ENCODE data around the gene SLC17A3.

DNA sequence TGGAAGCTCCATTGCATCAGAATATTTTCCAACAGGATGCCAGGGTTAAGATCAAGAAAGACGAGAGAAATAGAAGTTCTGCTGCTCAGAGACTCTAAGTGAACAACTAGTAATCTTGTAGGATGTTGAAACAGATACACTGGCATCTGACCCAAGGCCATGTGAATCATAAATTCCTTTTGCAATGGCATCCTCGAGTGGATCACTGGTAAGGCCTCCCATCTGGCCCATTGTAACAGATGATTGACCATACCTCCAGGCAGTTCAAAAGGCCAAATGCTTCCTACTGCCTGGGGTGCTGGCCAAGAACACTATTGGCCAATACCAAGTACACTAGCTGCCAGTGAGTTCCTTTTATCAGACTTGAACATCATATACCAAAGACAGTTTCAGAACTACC, 9.9 kb upstream of the SLC17A3 start:
- TF ChIP-seq, protein P1, sequence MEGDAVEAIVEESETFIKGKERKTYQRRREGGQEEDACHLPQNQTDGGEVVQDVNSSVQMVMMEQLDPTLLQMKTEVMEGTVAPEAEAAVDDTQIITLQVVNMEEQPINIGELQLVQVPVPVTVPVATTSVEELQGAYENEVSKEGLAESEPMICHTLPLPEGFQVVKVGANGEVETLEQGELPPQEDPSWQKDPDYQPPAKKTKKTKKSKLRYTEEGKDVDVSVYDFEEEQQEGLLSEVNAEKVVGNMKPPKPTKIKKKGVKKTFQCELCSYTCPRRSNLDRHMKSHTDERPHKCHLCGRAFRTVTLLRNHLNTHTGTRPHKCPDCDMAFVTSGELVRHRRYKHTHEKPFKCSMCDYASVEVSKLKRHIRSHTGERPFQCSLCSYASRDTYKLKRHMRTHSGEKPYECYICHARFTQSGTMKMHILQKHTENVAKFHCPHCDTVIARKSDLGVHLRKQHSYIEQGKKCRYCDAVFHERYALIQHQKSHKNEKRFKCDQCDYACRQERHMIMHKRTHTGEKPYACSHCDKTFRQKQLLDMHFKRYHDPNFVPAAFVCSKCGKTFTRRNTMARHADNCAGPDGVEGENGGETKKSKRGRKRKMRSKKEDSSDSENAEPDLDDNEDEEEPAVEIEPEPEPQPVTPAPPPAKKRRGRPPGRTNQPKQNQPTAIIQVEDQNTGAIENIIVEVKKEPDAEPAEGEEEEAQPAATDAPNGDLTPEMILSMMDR (IDR thresholded peaks at IDR 0.05), result no peak
- TF ChIP-seq POLR2A (IDR thresholded peaks at IDR 0.05), result no peak
